HG02588 (cell line): ENCODE data around the gene SAP25.
A peak's percentile ranks its signal among the peaks of the same experiment; 100 is the strongest.

Experiments used
- ATAC-seq: cut with Tn5 transposase; IDR thresholded peaks from one replicate; pipeline ENCODE4 v1.9.1; 2021; ENCODE audit warnings: mild to moderate bottlenecking, moderate library complexity; ENCODE audit not compliant: unreplicated experiment

Gene SAP25

GRCh38 chr7:100573691-100574361 lies at the start of gene SAP25:
Gene SAP25, minus strand, starts transcription at chr7:100573900. Its CDS starts 158 bp downstream, at chr7:100573742.
- no peak for ATAC-seq

- no peak for ATAC-seq
Measured at GRCh38 chr7:100621554-100621953, 47.9 kb upstream of the SAP25 start.

DNA sequence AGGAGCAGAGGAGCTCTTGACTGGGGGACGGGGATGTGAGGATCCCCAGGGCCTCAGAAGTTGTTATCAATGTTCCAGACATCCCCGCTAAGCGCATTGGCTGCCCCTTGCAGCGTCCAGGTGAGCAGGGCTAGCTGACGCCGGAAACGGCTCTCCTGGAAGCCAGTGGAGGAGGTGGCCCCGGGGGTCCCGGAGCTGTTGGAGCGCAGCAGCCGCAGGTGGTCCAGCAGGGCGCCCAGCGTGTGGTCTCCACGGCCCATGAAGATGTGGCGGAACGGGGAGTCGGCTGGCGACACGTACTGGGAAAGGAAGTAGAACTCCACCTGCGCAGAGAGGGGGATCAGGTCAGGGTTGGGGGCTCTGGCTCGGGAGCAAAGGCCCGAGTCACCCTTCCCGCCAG lies 47.1 kb upstream of the SAP25 start:
- no peak for ATAC-seq

- ATAC-seq = no peak
Measured at GRCh38 chr7:100620239-100620638, 46.5 kb upstream of the SAP25 start.

- no peak for ATAC-seq
Measured at GRCh38 chr7:100614308-100614861, 40.7 kb upstream of the SAP25 start.

DNA sequence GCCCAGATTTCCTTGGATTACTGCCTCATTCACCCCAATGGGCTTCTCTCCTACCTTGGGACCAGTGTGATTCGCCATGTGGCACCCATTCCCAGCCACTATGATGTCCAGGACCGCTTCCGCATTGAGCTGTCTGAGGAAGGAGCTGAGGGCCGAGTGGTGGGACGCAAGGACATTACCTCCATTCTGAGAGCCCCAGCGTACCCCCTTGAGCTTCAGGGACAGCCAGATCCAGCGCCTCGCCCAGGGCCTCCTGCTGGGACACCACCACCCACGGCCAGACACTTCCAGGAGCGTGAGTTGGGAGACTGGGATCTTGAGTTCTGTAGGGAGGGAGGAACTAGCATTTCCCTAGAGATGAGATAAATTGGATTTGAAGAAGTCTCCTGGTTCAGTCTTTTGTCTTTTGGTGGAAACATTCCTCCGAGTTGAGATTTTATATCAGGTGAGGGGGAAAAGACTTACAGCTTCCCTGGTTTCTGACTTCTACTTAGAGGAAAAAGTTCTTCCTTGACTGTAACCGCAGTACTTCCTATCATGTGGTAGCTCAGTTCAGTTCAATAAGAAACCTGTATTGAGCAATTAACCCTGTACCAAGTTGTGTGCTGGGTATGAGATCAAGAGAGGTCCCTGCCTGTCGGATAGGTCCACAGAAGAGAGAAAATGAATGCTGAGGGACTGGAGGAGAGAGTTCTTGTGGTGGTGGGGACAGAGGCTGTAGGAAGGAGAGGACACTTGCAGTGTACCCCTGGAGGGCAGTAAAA lies 39.9 kb upstream of the SAP25 start:
- ATAC-seq = no peak

DNA sequence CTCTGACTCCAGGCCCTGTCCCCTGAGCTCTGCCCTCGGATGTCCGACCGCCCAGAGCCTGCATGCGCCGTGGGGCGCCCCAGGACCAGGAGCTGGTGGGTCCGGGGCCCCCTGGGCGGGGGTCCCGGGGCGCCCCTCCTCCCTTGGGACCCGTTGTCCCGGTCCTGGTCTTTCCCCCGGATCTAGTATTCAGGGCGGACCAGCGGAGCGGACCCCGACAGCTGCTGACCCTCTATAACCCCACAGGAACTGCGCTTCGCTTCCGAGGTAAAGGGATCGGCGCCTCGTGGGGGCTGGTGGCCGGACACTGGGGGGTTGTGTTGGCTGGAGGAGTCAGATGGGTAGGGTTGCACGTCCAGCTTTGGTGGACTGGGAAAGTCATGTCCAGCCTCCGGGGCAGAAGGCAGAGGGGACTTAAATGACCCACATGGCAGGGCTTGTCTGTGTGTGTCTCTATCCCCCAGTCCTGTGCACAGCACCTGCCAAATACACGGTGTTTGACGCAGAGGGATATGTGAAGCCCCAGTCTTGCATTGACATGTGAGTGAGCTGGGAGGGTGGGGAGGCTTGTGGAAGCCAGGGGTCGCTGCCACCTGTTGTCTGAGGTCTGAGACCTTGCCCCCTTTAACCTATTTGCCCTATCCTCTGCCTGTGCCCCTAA lies 39.2 kb upstream of the SAP25 start:
- ATAC-seq = no peak

- ATAC-seq = peak; percentile 87
Measured at GRCh38 chr7:100611983-100612729, 38.5 kb upstream of the SAP25 start, which contains the start of gene MOSPD3. Gene MOSPD3, plus strand, starts transcription at chr7:100612540. Its CDS starts 252 bp downstream, at chr7:100612792.

- no peak for ATAC-seq
Measured at GRCh38 chr7:100609958-100610357, 36.3 kb upstream of the SAP25 start.

DNA sequence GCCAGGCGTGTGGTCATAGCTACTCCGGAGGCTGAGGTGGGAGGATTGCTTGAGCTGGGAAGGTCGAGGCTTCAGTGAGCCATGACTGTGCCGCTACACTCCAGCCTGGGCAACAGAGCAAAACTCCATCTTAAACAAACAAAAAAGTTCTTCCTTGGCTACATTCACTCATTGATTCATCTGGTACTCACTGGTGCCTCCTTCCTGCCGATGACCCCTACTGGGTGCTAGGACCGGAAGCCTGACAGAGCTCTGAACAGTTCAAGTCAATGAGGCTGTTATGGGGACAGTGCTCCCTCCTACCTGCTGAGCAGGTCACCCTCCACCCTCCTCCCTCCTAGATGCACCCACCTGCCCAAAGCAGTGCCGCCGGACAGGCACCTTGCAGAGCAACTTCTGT lies 33.4 kb upstream of the SAP25 start:
- no peak for ATAC-seq

- no peak for ATAC-seq
Measured at GRCh38 chr7:100606313-100606712, 32.6 kb upstream of the SAP25 start.

DNA sequence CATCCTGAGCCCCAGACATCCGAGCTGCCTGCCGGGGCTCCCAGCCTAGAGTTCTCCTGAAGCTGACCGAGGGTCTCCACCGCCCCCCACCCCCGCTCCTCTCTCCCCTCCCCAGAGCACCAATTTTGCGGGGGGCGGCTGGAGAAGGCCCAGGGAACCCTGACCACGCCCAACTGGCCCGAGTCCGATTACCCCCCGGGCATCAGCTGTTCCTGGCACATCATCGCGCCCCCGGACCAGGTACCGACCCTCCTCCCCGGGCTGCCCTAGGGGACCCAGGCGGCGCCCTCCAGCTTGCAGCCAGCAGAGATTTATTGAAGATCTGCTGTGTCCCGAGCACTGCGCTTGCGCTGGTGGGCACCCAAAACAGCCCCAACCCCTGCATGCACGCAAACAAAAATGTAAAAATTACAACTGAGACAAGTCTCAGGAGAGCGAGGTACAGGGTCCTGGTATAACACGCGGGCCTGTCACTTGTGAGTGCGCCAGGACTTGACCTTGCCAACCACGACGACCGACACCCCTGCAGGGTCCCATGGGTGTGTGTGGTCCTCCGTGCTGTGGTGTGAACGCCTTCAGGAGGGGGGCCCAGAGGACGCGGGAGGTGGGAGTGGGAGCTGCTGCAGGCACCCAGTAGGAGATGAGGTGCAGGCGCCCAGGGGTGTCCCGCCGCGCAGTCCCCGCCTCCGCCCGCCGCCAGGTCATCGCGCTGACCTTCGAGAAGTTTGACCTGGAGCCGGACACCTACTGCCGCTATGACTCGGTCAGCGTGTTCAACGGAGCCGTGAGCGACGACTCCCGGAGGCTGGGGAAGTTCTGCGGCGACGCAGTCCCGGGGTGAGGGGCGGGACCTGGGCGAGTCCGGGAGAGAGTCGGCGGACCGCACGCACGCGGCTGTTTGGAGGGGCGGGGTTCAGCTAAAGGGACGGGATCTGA lies 31.5 kb upstream of the SAP25 start:
- ATAC-seq = no peak

GRCh38 chr7:100604028-100604975 lies 30.6 kb upstream of the SAP25 start:
- peak; percentile 45 for ATAC-seq

- ATAC-seq = no peak
Measured at GRCh38 chr7:100603726-100604027, 30.0 kb upstream of the SAP25 start.

- no peak for ATAC-seq
Measured at GRCh38 chr7:100602889-100603725, 29.4 kb upstream of the SAP25 start.

GRCh38 chr7:100600730-100601038 lies 27.0 kb upstream of the SAP25 start:
- no peak for ATAC-seq

- no peak for ATAC-seq
Measured at GRCh38 chr7:100599911-100600729, 26.4 kb upstream of the SAP25 start.
